K562 (cell line): ENCODE data around the gene TMC6. TPM values are rescaled to one million over a fixed set of nuclear protein-coding genes. Genes with fewer than 3 reads are reported as not detected.

Experiments
- ATF2 ChIP-seq: sonication (generic); formaldehyde crosslinking; IDR thresholded peaks from 2 replicates; pipeline ENCODE4 v1.8.1; 2022; ENCODE audit warnings: missing genetic modification reagents
- DNMT1 ChIP-seq: fragments of 450-650 bp; IDR thresholded peaks from 2 replicates; pipeline ENCODE4 v1.6.1; 2016; ENCODE audit warnings: antibody characterized with exemption, mild to moderate bottlenecking
- HCFC1 ChIP-seq: IDR thresholded peaks from 2 replicates; pipeline ENCODE4 v1.6.1; 2012; ENCODE audit warnings: low read depth, low read length, improper control_type of control experiment
- HDAC6 ChIP-seq: IDR thresholded peaks from 2 replicates; pipeline ENCODE4 v1.6.1; 2012; ENCODE audit warnings: low read depth, mild to moderate bottlenecking, control low read depth, inconsistent platforms, low read length, moderate library complexity
- HDAC8 ChIP-seq: fragments of 450-650 bp; IDR thresholded peaks from 2 replicates; pipeline ENCODE4 v1.6.1; 2016; ENCODE audit warnings: mild to moderate bottlenecking, missing genetic modification characterization, moderate library complexity, missing compliant biosample characterization
- POLR2G ChIP-seq: fragments of 200-400 bp; formaldehyde crosslinking; IDR thresholded peaks from 2 replicates; pipeline ENCODE4 v1.6.1; 2017; ENCODE audit warnings: low read depth, mild to moderate bottlenecking, antibody characterized with exemption, low read length, moderate library complexity
- RBFOX2 ChIP-seq: fragments of 200-400 bp; formaldehyde crosslinking; IDR thresholded peaks from 2 replicates; pipeline ENCODE4 v1.6.1; 2017; ENCODE audit warnings: low read depth, mild to moderate bottlenecking, low read length, moderate library complexity
- RHOXF2B ChIP-seq: fragments of 250-450 bp; sonication (Bioruptor Pico); conservative IDR thresholded peaks from 2 replicates; pipeline ENCODE4 v1.5.1; 2021
- RNF219 ChIP-seq: fragments of 250-450 bp; sonication (Bioruptor Pico); IDR thresholded peaks from 2 replicates; pipeline ENCODE4 v1.5.0; 2022; ENCODE audit warnings: mild to moderate bottlenecking
- SIN3B ChIP-seq: fragments of 450-650 bp; IDR thresholded peaks from 2 replicates; pipeline ENCODE4 v1.6.1; 2017; ENCODE audit warnings: low read depth, mild to moderate bottlenecking, moderate library complexity
- SIRT6 ChIP-seq: IDR thresholded peaks from one replicate; pipeline ENCODE4 v1.6.1; 2012; ENCODE audit warnings: low read depth, mild to moderate bottlenecking, control low read depth, inconsistent platforms, low read length, moderate library complexity
- TEAD1 ChIP-seq, 2 experiments: fragments of 450-650 bp in 1 of 2; sonication (generic) in 1 of 2; formaldehyde crosslinking; IDR thresholded peaks; 2 replicates each; pipeline versions ENCODE4 v1.4.0 to v1.8.0; 2020 to 2022; ENCODE audit warnings: mild to moderate bottlenecking in 2 of 2, missing genetic modification reagents in 1 of 2
- TFAM ChIP-seq: fragments of 250-450 bp; sonication (Bioruptor Pico); conservative IDR thresholded peaks from 2 replicates; pipeline ENCODE4 v1.5.0; 2021; ENCODE audit warnings: mild to moderate bottlenecking, moderate library complexity
- TRIM28 ChIP-seq: fragments of 450-650 bp; IDR thresholded peaks from 2 replicates; pipeline ENCODE4 v1.6.1; 2017
- YY1 ChIP-seq, 3 experiments: IDR thresholded peaks; 2 replicates each; pipeline ENCODE4 v1.6.1; 2011; ENCODE audit warnings: low read length in 2 of 3, mild to moderate bottlenecking in 2 of 3, moderate library complexity in 2 of 3, borderline replicate concordance in 1 of 3, control low read depth in 1 of 3, low read depth in 1 of 3; ENCODE audit not compliant: insufficient read depth in 3 of 3, insufficient replicate concordance in 2 of 3, control insufficient read depth in 1 of 3, insufficient read length in 1 of 3; ENCODE audit errors: extremely low read depth in 1 of 3
- ZNF407 ChIP-seq: fragments of 450-650 bp; IDR thresholded peaks from 2 replicates; pipeline ENCODE4 v1.6.1; 2016; ENCODE audit warnings: low read depth
- ZNF780A ChIP-seq: fragments of 250-450 bp; sonication (Bioruptor Pico); IDR thresholded peaks from 2 replicates; pipeline ENCODE4 v1.5.0; 2021; ENCODE audit warnings: mild to moderate bottlenecking
- ZSCAN32 ChIP-seq: fragments of 450-650 bp; formaldehyde crosslinking; IDR thresholded peaks from 2 replicates; pipeline ENCODE4 v1.4.0; 2020; ENCODE audit warnings: mild to moderate bottlenecking, moderate library complexity
- polyA plus RNA-seq, 8 experiments: library from polyadenylated mRNA; depleted of rRNA in 4 of 8; stranded (reverse) in 5 of 8; unstranded in 3 of 8; fragments of >200 nt; fragmentation: Nextera tagmentation in 2 of 8; fragmentation: Illumina TruSeq in 1 of 8; extraction: Ambion mirVana in 2 of 8; extraction: Trizol in 1 of 8; gene quantifications; 2 replicates each; pipeline versions ENCODE4 v1.2.1 to v1.2.3, GENCODE V29; 2011 to 2014; ENCODE audit warnings: inconsistent platforms in 1 of 8, missing spikeins in 1 of 8
- total RNA-seq, 7 experiments: library from RNA; depleted of rRNA in 6 of 7; stranded (reverse); fragments of >200 nt in 6 of 7; fragmentation: Illumina TruSeq in 2 of 7; extraction: Trizol in 2 of 7; gene quantifications; 2 replicates each; pipeline versions ENCODE4 v1.2.1 to v1.2.3, GENCODE V29; 2011 to 2021; ENCODE audit warnings: low replicate concordance in 1 of 7

Gene TMC6
- total and polyA plus RNA-seq, 9 of the 15 experiments (the other 6 are each of a cell fraction or from before 2014, with no cell fraction given): 4.1 to 351 (median 66.9) TPM

GRCh38 chr17:78118801-78119241, 9.7 kb downstream of the TMC6 start (continued):
- no peak for TF ChIP-seq YY1 (IDR thresholded peaks at IDR 0.05; ENCODE audit: borderline replicate concordance in 1 of 3, control insufficient read depth in 1 of 3, extremely low read depth in 1 of 3, insufficient read depth in 3 of 3, insufficient read length in 1 of 3, insufficient replicate concordance in 2 of 3, low read depth in 1 of 3, low read length in 2 of 3)
- no peak for TF ChIP-seq ZNF407
- no peak for TF ChIP-seq SIN3B
- no peak for TF ChIP-seq ZSCAN32 (CRISPR knock-in tag)
- peak; percentile 74 for TF ChIP-seq POLR2G
- TF ChIP-seq DNMT1: no peak
- TF ChIP-seq SIRT6: no peak
- TF ChIP-seq ZNF780A (CRISPR knock-in tag): no peak
- TF ChIP-seq HDAC6: no peak
- TF ChIP-seq TEAD1 (CRISPR knock-in tag; IDR thresholded peaks at IDR 0.05): no peak
- no peak for TF ChIP-seq HDAC8 (tag)
- no peak for TF ChIP-seq TFAM (CRISPR knock-in tag)
- no peak for TF ChIP-seq TRIM28
- peak; percentile 67 for TF ChIP-seq RBFOX2
- no peak for TF ChIP-seq HCFC1
- TF ChIP-seq ATF2: no peak
- no peak for TF ChIP-seq RNF219 (CRISPR knock-in tag)
- TF ChIP-seq RHOXF2B (CRISPR knock-in tag): no peak
